DMS79 treated with DMSO at 0.1 percent for 48 hours (cell line): ENCODE data around the gene RTL10.

ENCODE experiments used
- DNase-seq: peaks from one replicate; lab custom pipeline; 2025; lab: John Stamatoyannopoulos, UW

RTL10 gene

GRCh38 chr22:19862619-19863246 is 8.1 kb upstream of the RTL10 start:
- no peak for DNase-seq

- no peak for DNase-seq
Observed at GRCh38 chr22:19859861-19860510, 5.3 kb upstream of the RTL10 start.

GRCh38 chr22:19857382-19857781 is 2.7 kb upstream of the RTL10 start:
- DNase-seq: no peak

GRCh38 chr22:19855504-19856409 is 1.1 kb upstream of the RTL10 start:
- DNase-seq: peak; percentile 52

GRCh38 chr22:19853879-19854777 is 546 bp downstream of the RTL10 start:
- no peak for DNase-seq

GRCh38 chr22:19853058-19853878 is 1.4 kb downstream of the RTL10 start:
- no peak for DNase-seq

- DNase-seq: no peak
Observed at GRCh38 chr22:19852177-19852781, 2.4 kb downstream of the RTL10 start.

GRCh38 chr22:19851291-19852176 is 3.1 kb downstream of the RTL10 start:
- peak; percentile 54 for DNase-seq

- no peak for DNase-seq
Observed at GRCh38 chr22:19850763-19851109, 3.9 kb downstream of the RTL10 start.

GRCh38 chr22:19849835-19850762 is 4.6 kb downstream of the RTL10 start:
- no peak for DNase-seq

GRCh38 chr22:19848298-19849224 is 6.1 kb downstream of the RTL10 start:
- no peak for DNase-seq

GRCh38 chr22:19847345-19847632 is 7.4 kb downstream of the RTL10 start:
- no peak for DNase-seq

- DNase-seq: no peak
Observed at GRCh38 chr22:19846620-19847344, 7.9 kb downstream of the RTL10 start.

- no peak for DNase-seq
Observed at GRCh38 chr22:19845054-19845722, 9.5 kb downstream of the RTL10 start.

GRCh38 chr22:19844377-19845053 is 10.2 kb downstream of the RTL10 start:
- no peak for DNase-seq

- DNase-seq: no peak
Observed at GRCh38 chr22:19843857-19844376, 10.8 kb downstream of the RTL10 start.
